GM23338 (cell line): ENCODE results near the gene NEU1. TPM values are rescaled to one million over a fixed set of nuclear protein-coding genes. Genes with fewer than 3 reads are reported as not detected.

Experiments
- CTCF ChIP-seq, 2 experiments: fragments of 200-600 bp in 1 of 2; sonication (generic) in 1 of 2; conservative IDR thresholded peaks; 2 replicates each; pipeline versions ENCODE4 v1.5.1 to v1.6.1; 2016 to 2017; ENCODE audit warnings: antibody characterized with exemption in 2 of 2, low read depth in 2 of 2, mild to moderate bottlenecking in 2 of 2, moderate library complexity in 1 of 2
- ETS1 ChIP-seq: IDR thresholded peaks from 2 replicates; pipeline ENCODE4 v1.6.1; 2016; ENCODE audit warnings: antibody characterized with exemption
- EZH2 ChIP-seq: fragments of 200-600 bp; sonication (generic); IDR thresholded peaks from one replicate; pipeline ENCODE4 v1.8.0; 2017; ENCODE audit warnings: antibody characterized with exemption, mild to moderate bottlenecking, low read depth; ENCODE audit not compliant: unreplicated experiment
- EZH2phosphoT487 ChIP-seq: fragments of 200-600 bp; sonication (generic); IDR thresholded peaks from one replicate; pipeline ENCODE4 v1.8.1; 2018; ENCODE audit warnings: antibody characterized with exemption; ENCODE audit not compliant: unreplicated experiment
- JUNB ChIP-seq: IDR thresholded peaks from one replicate; pipeline ENCODE4 v1.6.1; 2016; ENCODE audit warnings: antibody characterized with exemption; ENCODE audit not compliant: unreplicated experiment
- POLR2AphosphoS5 ChIP-seq: IDR thresholded peaks from 2 replicates; pipeline ENCODE4 v1.6.1; 2016; ENCODE audit warnings: antibody characterized with exemption, low read depth
- STAT1 ChIP-seq: IDR thresholded peaks from one replicate; pipeline ENCODE4 v1.6.1; 2016; ENCODE audit warnings: antibody characterized with exemption; ENCODE audit not compliant: unreplicated experiment
- ZNF114 ChIP-seq: fragments of 250-450 bp; sonication (Bioruptor Pico); IDR thresholded peaks from 2 replicates; pipeline ENCODE4 v1.5.0; 2020; ENCODE audit warnings: mild to moderate bottlenecking, moderate library complexity
- ZNF331 ChIP-seq: fragments of 250-450 bp; sonication (Bioruptor Pico); IDR thresholded peaks from 2 replicates; pipeline ENCODE4 v1.5.0; 2020; ENCODE audit warnings: low read depth, mild to moderate bottlenecking, moderate library complexity
- ZNF462 ChIP-seq: fragments of 250-450 bp; sonication (Bioruptor Pico); IDR thresholded peaks from 2 replicates; pipeline ENCODE4 v1.5.0; 2020; ENCODE audit warnings: mild to moderate bottlenecking, moderate library complexity
- polyA plus RNA-seq: library from polyadenylated mRNA; unstranded; fragments of >200 nt; fragmentation: Nextera tagmentation; extraction: Ambion mirVana; gene quantifications from 2 replicates; pipeline ENCODE4 v1.2.1, GENCODE V29; 2016
- total RNA-seq: library from RNA; depleted of rRNA; stranded (reverse); fragments of >200 nt; shearing (Covaris generic); gene quantifications from 2 replicates; pipeline ENCODE4 v1.2.3, GENCODE V29; 2014

The NEU1 gene
- total and polyA plus RNA-seq, 2 experiments from 2014 or later: 31.4 to 47.4 TPM

- TF ChIP-seq ZNF462 (CRISPR knock-in tag): no peak
- TF ChIP-seq ZNF331 (CRISPR knock-in tag): no peak
- TF ChIP-seq STAT1: no peak
- TF ChIP-seq CTCF (conservative IDR thresholded peaks at IDR 0.05; ENCODE audit: low read depth in 2 of 2): no peak
- no peak for TF ChIP-seq ETS1
- no peak for TF ChIP-seq EZH2phosphoT487
- TF ChIP-seq EZH2: no peak
- TF ChIP-seq JUNB: no peak
- TF ChIP-seq POLR2AphosphoS5: no peak
- TF ChIP-seq ZNF114 (CRISPR knock-in tag): no peak
Measured at GRCh38 chr6:31813465-31813849, 49.2 kb downstream of the NEU1 start (continued).
